ENCODE results near the gene DENND2D.

DENND2D gene

GRCh38 chr1:111200802-111201161 lies 336 bp upstream of the DENND2D start:
- TF ChIP-seq CREB1 (IDR thresholded peaks at IDR 0.05; ENCODE audit: low read depth), result no peak
- TF ChIP-seq USF1 (IDR thresholded peaks at IDR 0.05), result no peak
- no peak for TF ChIP-seq NFIC (IDR thresholded peaks at IDR 0.05)
- no peak for TF ChIP-seq ZBTB7A (IDR thresholded peaks at IDR 0.05; ENCODE audit: low read depth)
- no peak for TF ChIP-seq FOXM1 (IDR thresholded peaks at IDR 0.05; ENCODE audit: borderline replicate concordance, low read depth)
- TF ChIP-seq TEAD4 (IDR thresholded peaks at IDR 0.05), result no peak
- no peak for TF ChIP-seq YY1 (IDR thresholded peaks at IDR 0.05; ENCODE audit: low read depth)

- TF ChIP-seq MAX (IDR thresholded peaks at IDR 0.05), result no peak
- no peak for TF ChIP-seq EGR1 (IDR thresholded peaks at IDR 0.05)
Measured at GRCh38 chr1:111199329-111199728, 1.1 kb downstream of the DENND2D start.

GRCh38 chr1:111198836-111199235 lies 1.6 kb downstream of the DENND2D start:
- TF ChIP-seq USF1 (IDR thresholded peaks at IDR 0.05) (no peak), CREB1 (IDR thresholded peaks at IDR 0.05; ENCODE audit: low read depth) (no peak), EGR1 (IDR thresholded peaks at IDR 0.05) (no peak), MAX (IDR thresholded peaks at IDR 0.05) (no peak), RAD21 (IDR thresholded peaks at IDR 0.05; ENCODE audit: low read depth) (no peak), NFIC (IDR thresholded peaks at IDR 0.05) (no peak), REST (IDR thresholded peaks at IDR 0.05; ENCODE audit: low read depth) (no peak), FOXM1 (IDR thresholded peaks at IDR 0.05; ENCODE audit: borderline replicate concordance, low read depth) (no peak), TCF12 (IDR thresholded peaks at IDR 0.05; ENCODE audit: low read depth) (no peak)

- TF ChIP-seq RAD21 (IDR thresholded peaks at IDR 0.05; ENCODE audit: low read depth) (peak; percentile 14; the same call in 1 of the 2 replicates), MAX (IDR thresholded peaks at IDR 0.05) (no peak)
Measured at GRCh38 chr1:111197598-111198284, 2.7 kb downstream of the DENND2D start.

- TF ChIP-seq FOXM1 (IDR thresholded peaks at IDR 0.05; ENCODE audit: borderline replicate concordance, low read depth) (no peak), CREB1 (IDR thresholded peaks at IDR 0.05; ENCODE audit: low read depth) (no peak), EP300 (IDR thresholded peaks at IDR 0.05; ENCODE audit: borderline replicate concordance) (no peak)
Measured at GRCh38 chr1:111196213-111196612, 4.2 kb downstream of the DENND2D start.

- TF ChIP-seq TCF12 (IDR thresholded peaks at IDR 0.05; ENCODE audit: low read depth) (no peak), CEBPB (IDR thresholded peaks at IDR 0.05) (no peak), RAD21 (IDR thresholded peaks at IDR 0.05; ENCODE audit: low read depth) (no peak), EP300 (IDR thresholded peaks at IDR 0.05; ENCODE audit: borderline replicate concordance) (no peak), TEAD4 (IDR thresholded peaks at IDR 0.05) (no peak), USF1 (IDR thresholded peaks at IDR 0.05) (no peak), NFIC (IDR thresholded peaks at IDR 0.05) (no peak), ZBTB7A (IDR thresholded peaks at IDR 0.05; ENCODE audit: low read depth) (no peak), EGR1 (IDR thresholded peaks at IDR 0.05) (no peak), CREB1 (IDR thresholded peaks at IDR 0.05; ENCODE audit: low read depth) (no peak), MAX (IDR thresholded peaks at IDR 0.05) (no peak), REST (IDR thresholded peaks at IDR 0.05; ENCODE audit: low read depth) (no peak), TAF1 (IDR thresholded peaks at IDR 0.05; ENCODE audit: low read depth) (no peak), FOXM1 (IDR thresholded peaks at IDR 0.05; ENCODE audit: borderline replicate concordance, low read depth) (no peak), YY1 (IDR thresholded peaks at IDR 0.05; ENCODE audit: low read depth) (no peak)
Measured at GRCh38 chr1:111195002-111195684, 5.3 kb downstream of the DENND2D start.

Data from Ishikawa (cell line).